ENCODE results near the gene NCAN. TPM values are rescaled to one million over a fixed set of nuclear protein-coding genes. Genes with fewer than 3 reads are reported as not detected.
A peak's percentile ranks its signal among the peaks of the same experiment; 100 is the strongest.
"Not testable (repeated sequence)": the region's sequence is repeated elsewhere in the genome, so short reads cannot be mapped to it uniquely, and the experiment has no call there.

Gene NCAN
- total RNA-seq, 1 experiment from 2014 or later = not detected

- no peak for DNase-seq (ENCODE audit: low spot score)
Observed at GRCh38 chr19:19223636-19224035, 11.9 kb downstream of the NCAN start.

- DNase-seq (ENCODE audit: low spot score) = no peak
Observed at GRCh38 chr19:19224150-19224851, 12.5 kb downstream of the NCAN start.

- DNase-seq (ENCODE audit: low spot score) = peak; percentile 72
Observed at GRCh38 chr19:19224852-19225494, 13.2 kb downstream of the NCAN start.

GRCh38 chr19:19226204-19226603 is 14.4 kb downstream of the NCAN start:
- DNase-seq (ENCODE audit: low spot score) = no peak

- DNase-seq (ENCODE audit: low spot score) = no peak
Observed at GRCh38 chr19:19226663-19227062, 14.9 kb downstream of the NCAN start.

GRCh38 chr19:19227217-19227616 is 15.5 kb downstream of the NCAN start:
- no peak for DNase-seq (ENCODE audit: low spot score)

- DNase-seq (ENCODE audit: low spot score) = no peak
Observed at GRCh38 chr19:19229701-19230100, 17.9 kb downstream of the NCAN start.

GRCh38 chr19:19230999-19231398 is 19.2 kb downstream of the NCAN start:
- DNase-seq (ENCODE audit: low spot score) = no peak

GRCh38 chr19:19232261-19232721 is 20.5 kb downstream of the NCAN start:
- no peak for DNase-seq (ENCODE audit: low spot score)

- DNase-seq (ENCODE audit: low spot score) = no peak
Observed at GRCh38 chr19:19234220-19234816, 22.6 kb downstream of the NCAN start.

- no peak for DNase-seq (ENCODE audit: low spot score)
Observed at GRCh38 chr19:19236173-19236572, 24.4 kb downstream of the NCAN start.

- DNase-seq (ENCODE audit: low spot score) = no peak
Observed at GRCh38 chr19:19238126-19238894, 26.6 kb downstream of the NCAN start.

- DNase-seq (ENCODE audit: low spot score) = no peak
Observed at GRCh38 chr19:19239675-19240074, 27.9 kb downstream of the NCAN start.

GRCh38 chr19:19240476-19240875 is 28.7 kb downstream of the NCAN start:
- no peak for DNase-seq (ENCODE audit: low spot score)

GRCh38 chr19:19250196-19250801 is 38.5 kb downstream of the NCAN start:
- DNase-seq (ENCODE audit: low spot score) = no peak

GRCh38 chr19:19253409-19253808 is 41.7 kb downstream of the NCAN start:
- not testable (repeated sequence) for DNase-seq (ENCODE audit: low spot score)

GRCh38 chr19:19256072-19256969 is 44.6 kb downstream of the NCAN start:
- peak; percentile 23 for DNase-seq (ENCODE audit: low spot score)

- DNase-seq (ENCODE audit: low spot score) = no peak
Observed at GRCh38 chr19:19257137-19257536, 45.4 kb downstream of the NCAN start.

GRCh38 chr19:19257836-19258588 is 46.3 kb downstream of the NCAN start:
- no peak for DNase-seq (ENCODE audit: low spot score)

Data from HT-29 (cell line).